Adipocyte (in vitro differentiated cells): ENCODE data around the gene DPRX.

ENCODE experiments used
- DNase-seq: peaks from one replicate; pipeline ENCODE4 v3.0.0-alpha.2; 2015; ENCODE audit warnings: low read depth
- H3K27me3 ChIP-seq: replicated peaks from 2 replicates; pipeline ENCODE4 v1.7.0; 2013; ENCODE audit warnings: mild to moderate bottlenecking, low read length, moderate library complexity; ENCODE audit not compliant: control insufficient read depth, insufficient read depth
- H3K36me3 ChIP-seq: 2 replicates; pipeline ENCODE4 v1.7.0; 2013; ENCODE audit warnings: low read length, mild to moderate bottlenecking, moderate library complexity; ENCODE audit not compliant: control insufficient read depth, insufficient read depth, severe bottlenecking
- H3K4me1 ChIP-seq: 2 replicates; pipeline ENCODE4 v1.7.0; 2013; ENCODE audit warnings: mild to moderate bottlenecking, low read length, moderate library complexity; ENCODE audit not compliant: control insufficient read depth, insufficient read depth
- H3K4me3 ChIP-seq: 2 replicates; pipeline ENCODE4 v1.7.0; 2013; ENCODE audit warnings: mild to moderate bottlenecking, low read length, moderate library complexity
- H3K9ac ChIP-seq: 2 replicates; pipeline ENCODE4 v1.7.0; 2013; ENCODE audit warnings: mild to moderate bottlenecking, low read length, moderate library complexity
- H3K9me3 ChIP-seq: 2 replicates; pipeline ENCODE4 v1.7.0; 2013; ENCODE audit warnings: mild to moderate bottlenecking, low read length, moderate library complexity; ENCODE audit not compliant: control insufficient read depth

The DPRX gene

GRCh38 chr19:53631949-53632407 is at the start of gene DPRX:
Gene DPRX (plus strand): TSS chr19:53631999. CDS start chr19:53632107, 108 bp downstream.
- H3K36me3 ChIP-seq: no peaks in the 10 kb centered on the region
- no peak for DNase-seq
- H3K27me3 ChIP-seq: no peaks in the 10 kb centered on the region
- no peaks in the 10 kb centered on the region for H3K4me1 ChIP-seq
- H3K9ac ChIP-seq: no peak within 1 kb of the TSS
- no peaks in the 10 kb centered on the region for H3K9me3 ChIP-seq
- H3K4me3 ChIP-seq: no peak within 1 kb of the TSS

GRCh38 chr19:53583181-53583580 is 48.6 kb upstream of the DPRX start:
- Histone ChIP-seq H3K4me3 (no peak overlapping the region), H3K9me3 (peaks cover 32% of the 10 kb centered on the region)

GRCh38 chr19:53586277-53586691 is 45.5 kb upstream of the DPRX start:
- Histone ChIP-seq H3K9me3 (peaks cover 6% of the 10 kb centered on the region), H3K4me3 (no peak overlapping the region), H3K27me3 (no peaks in the 10 kb centered on the region), H3K36me3 (no peaks in the 10 kb centered on the region), H3K4me1 (no peaks in the 10 kb centered on the region), H3K9ac (no peak overlapping the region)
- DNase-seq: no peak

More at GRCh38 chr19:53583181-53583580, 48.6 kb upstream of the DPRX start:
- Histone ChIP-seq H3K4me1 (no peaks in the 10 kb centered on the region), H3K9ac (no peak overlapping the region), H3K27me3 (no peaks in the 10 kb centered on the region), H3K36me3 (peaks cover 19% of the 10 kb centered on the region)
- no peak for DNase-seq

GRCh38 chr19:53594811-53595509 is 36.8 kb upstream of the DPRX start:
- no peak overlapping the region for H3K9ac ChIP-seq
- DNase-seq: no peak
- no peaks in the 10 kb centered on the region for H3K9me3 ChIP-seq

GRCh38 chr19:53595510-53595867 is 36.3 kb upstream of the DPRX start:
- Histone ChIP-seq H3K27me3 (no peaks in the 10 kb centered on the region), H3K4me1 (no peaks in the 10 kb centered on the region), H3K36me3 (no peaks in the 10 kb centered on the region), H3K4me3 (no peak overlapping the region), H3K9me3 (no peaks in the 10 kb centered on the region), H3K9ac (no peak overlapping the region)
- DNase-seq: no peak

More at GRCh38 chr19:53594811-53595509, 36.8 kb upstream of the DPRX start:
- no peaks in the 10 kb centered on the region for H3K36me3 ChIP-seq
- H3K4me1 ChIP-seq: no peaks in the 10 kb centered on the region
- no peaks in the 10 kb centered on the region for H3K27me3 ChIP-seq
- no peak overlapping the region for H3K4me3 ChIP-seq

- no peak for DNase-seq
- H3K4me3 ChIP-seq: no peak overlapping the region
These were observed 35.7 kb upstream of the DPRX start for GRCh38 chr19:53596056-53596455.

GRCh38 chr19:53597023-53597422 is 34.8 kb upstream of the DPRX start:
- Histone ChIP-seq H3K36me3 (no peaks in the 10 kb centered on the region), H3K9me3 (no peaks in the 10 kb centered on the region), H3K27me3 (no peaks in the 10 kb centered on the region), H3K4me1 (no peaks in the 10 kb centered on the region), H3K9ac (no peak overlapping the region), H3K4me3 (no peak overlapping the region)
- DNase-seq: peak; percentile 13

More at GRCh38 chr19:53596056-53596455, 35.7 kb upstream of the DPRX start:
- Histone ChIP-seq H3K9ac (no peak overlapping the region), H3K36me3 (no peaks in the 10 kb centered on the region), H3K27me3 (no peaks in the 10 kb centered on the region), H3K9me3 (no peaks in the 10 kb centered on the region), H3K4me1 (no peaks in the 10 kb centered on the region)

GRCh38 chr19:53598361-53598760 is 33.4 kb upstream of the DPRX start:
- no peak for DNase-seq
- Histone ChIP-seq H3K9ac (no peak overlapping the region), H3K4me3 (no peak overlapping the region), H3K27me3 (no peaks in the 10 kb centered on the region), H3K36me3 (no peaks in the 10 kb centered on the region), H3K4me1 (no peaks in the 10 kb centered on the region), H3K9me3 (no peaks in the 10 kb centered on the region)

- H3K4me1 ChIP-seq: no peaks in the 10 kb centered on the region
- no peak for DNase-seq
- H3K4me3 ChIP-seq: no peak overlapping the region
- H3K36me3 ChIP-seq: no peaks in the 10 kb centered on the region
- H3K9ac ChIP-seq: no peak overlapping the region
- H3K27me3 ChIP-seq: no peaks in the 10 kb centered on the region
- H3K9me3 ChIP-seq: no peaks in the 10 kb centered on the region
These were observed 31.6 kb upstream of the DPRX start for GRCh38 chr19:53600217-53600616.

GRCh38 chr19:53606031-53606430 is 25.8 kb upstream of the DPRX start:
- no peak for DNase-seq
- Histone ChIP-seq H3K9me3 (no peaks in the 10 kb centered on the region), H3K36me3 (no peaks in the 10 kb centered on the region), H3K4me1 (no peaks in the 10 kb centered on the region), H3K27me3 (no peaks in the 10 kb centered on the region), H3K9ac (no peak overlapping the region), H3K4me3 (no peak overlapping the region)

- H3K9me3 ChIP-seq: no peaks in the 10 kb centered on the region
- DNase-seq: no peak
- no peaks in the 10 kb centered on the region for H3K4me1 ChIP-seq
- no peaks in the 10 kb centered on the region for H3K27me3 ChIP-seq
- no peak overlapping the region for H3K4me3 ChIP-seq
- no peaks in the 10 kb centered on the region for H3K36me3 ChIP-seq
- no peak overlapping the region for H3K9ac ChIP-seq
These were observed 23.4 kb upstream of the DPRX start for GRCh38 chr19:53608381-53608780.
